Naive thymus-derived CD4-positive, alpha-beta T cell (primary cell): Measurements from ENCODE around the gene TBC1D5. TPM values are rescaled to one million over a fixed set of nuclear protein-coding genes. Genes with fewer than 3 reads are reported as not detected.

Source experiments
- ATAC-seq: fragments of 150-1000 bp; cut with Tn5 transposase; 2 replicates; pipeline ENCODE4 v1.10.0; 2021; ENCODE audit warnings: mild to moderate bottlenecking, moderate library complexity
- CTCF ChIA-PET: fragments of 350-600 bp; sonication (Branson Sonifier 250); formaldehyde crosslinking; loops from one replicate; lab custom pipeline; 2021; ENCODE audit warnings: antibody characterized with exemption; lab: Charles Lee
- POLR2A ChIA-PET: fragments of 350-600 bp; sonication (Branson Sonifier 250); formaldehyde crosslinking; loops from one replicate; lab custom pipeline; 2021; ENCODE audit warnings: antibody characterized with exemption, inconsistent platforms; lab: Charles Lee
- DNase-seq, 9 donors: peaks; one replicate each; pipeline versions ENCODE4 v3.0.0 to v3.0.0-alpha.2; 2020 to 2022; ENCODE audit warnings: mixed read lengths in 1 of 9
- H3K27ac ChIP-seq: one replicate; pipeline ENCODE4 v1.7.0; 2013; ENCODE audit warnings: mild to moderate bottlenecking, low read depth, low read length, moderate library complexity
- H3K27me3 ChIP-seq, 2 donors: one replicate each; pipeline ENCODE4 v1.7.0; 2013; ENCODE audit warnings: low read length in 2 of 2, mild to moderate bottlenecking in 2 of 2, moderate library complexity in 2 of 2; ENCODE audit not compliant: control insufficient read depth in 2 of 2, insufficient read depth in 2 of 2
- H3K36me3 ChIP-seq, 3 experiments: 1 replicate in 2 of 3; 2 replicates in 1 of 3; pipeline ENCODE4 v1.7.0; 2013; ENCODE audit warnings: low read length in 3 of 3, mild to moderate bottlenecking in 3 of 3, moderate library complexity in 1 of 3; ENCODE audit not compliant: insufficient read depth in 3 of 3, control insufficient read depth in 2 of 3
- H3K4me1 ChIP-seq, 2 donors: one replicate each; pipeline ENCODE4 v1.7.0; 2013; ENCODE audit warnings: low read length in 2 of 2, mild to moderate bottlenecking in 2 of 2, moderate library complexity in 1 of 2; ENCODE audit not compliant: control insufficient read depth in 2 of 2, insufficient read depth in 2 of 2
- H3K4me3 ChIP-seq: 2 replicates; pipeline ENCODE4 v1.7.0; 2013; ENCODE audit warnings: mild to moderate bottlenecking, low read length
- H3K9me3 ChIP-seq, 3 experiments: 1 replicate in 2 of 3; 2 replicates in 1 of 3; pipeline ENCODE4 v1.7.0; 2013; ENCODE audit warnings: low read length in 3 of 3; ENCODE audit not compliant: control insufficient read depth in 2 of 3
- H3K27ac Mint-ChIP-seq, 9 donors: one replicate each; pipeline ENCODE4 v1.8.0; 2020 to 2022; ENCODE audit warnings: mixed read lengths in 9 of 9, mild to moderate bottlenecking in 8 of 9, moderate library complexity in 5 of 9, inconsistent platforms in 2 of 9
- H3K27me3 Mint-ChIP-seq, 5 donors: one replicate each; pipeline ENCODE4 v1.8.0; 2021 to 2022; ENCODE audit warnings: mixed read lengths in 5 of 5, mild to moderate bottlenecking in 1 of 5
- H3K36me3 Mint-ChIP-seq, 5 donors: one replicate each; pipeline ENCODE4 v1.8.0; 2020 to 2022; ENCODE audit warnings: mixed read lengths in 5 of 5, mild to moderate bottlenecking in 3 of 5, inconsistent platforms in 1 of 5
- H3K4me1 Mint-ChIP-seq, 7 donors: one replicate each; pipeline ENCODE4 v1.8.0; 2020 to 2022; ENCODE audit warnings: mixed read lengths in 7 of 7, mild to moderate bottlenecking in 3 of 7, inconsistent platforms in 1 of 7
- H3K4me3 Mint-ChIP-seq, 10 donors: one replicate each; pipeline ENCODE4 v1.8.0; 2020 to 2022; ENCODE audit warnings: mild to moderate bottlenecking in 10 of 10, mixed read lengths in 10 of 10, moderate library complexity in 6 of 10, inconsistent platforms in 2 of 10
- H3K9me3 Mint-ChIP-seq, 11 donors: one replicate each; pipeline ENCODE4 v1.8.0; 2020 to 2022; ENCODE audit warnings: mixed read lengths in 11 of 11, mild to moderate bottlenecking in 4 of 11, inconsistent platforms in 1 of 11, moderate library complexity in 1 of 11
- intact Hi-C, 2 donors: fragments of 100-400 bp; cut with micrococcal nuclease; formaldehyde crosslinking; loops; one replicate each; pipeline ENCODE4 v1.15.1; 2023
- polyA plus RNA-seq, 2 donors: library from polyadenylated mRNA; unstranded; fragments of 300-500 nt; fragmentation: Illumina TruSeq; gene quantifications; one replicate each; pipeline ENCODE4 v1.2.3, GENCODE V29; 2021
- total RNA-seq, 6 experiments: library from RNA in 5 of 6; stranded (reverse) in 5 of 6; gene quantifications; 1 replicate in 5 of 6; 2 replicates in 1 of 6; pipeline ENCODE4 v1.2.3 and lab custom pipeline; 2021 to 2026

The TBC1D5 gene
- total and polyA plus RNA-seq, 7 experiments from 2014 or later, result 30.5 to 54.0 (median 37.4) TPM

- H3K4me1 ChIP-seq, result peaks cover 18 to 33% of the 10 kb centered on the region in 2 donors
- Mint-ChIP-seq H3K4me1 (peaks cover 15 to 59% (median 28%) of the 10 kb centered on the region in 7 donors), H3K27ac (peak overlapping the region in 6 of 9 donors; percentile 51 to 90 (median 63)), H3K9me3 (peaks cover 0 to 19% (median 6%) of the 10 kb centered on the region in 11 donors), H3K27me3 (peaks cover 0 to 4% (median 0%) of the 10 kb centered on the region in 5 donors), H3K4me3 (peak overlapping the region in 3 of 10 donors; percentile 8 to 72 (median 12)), H3K36me3 (peaks cover 13 to 63% (median 36%) of the 10 kb centered on the region in 5 donors)
- ChIA-PET CTCF (interaction anchor here (1.0 kb wide), 1 partner anchor 32 kb away, joined by 4 read pairs; no protein-coding TSS in a partner anchor), POLR2A (no interaction called here)
- H3K36me3 ChIP-seq, result peaks cover 0 to 5% (median 0%) of the 10 kb centered on the region in 3 experiments
- peaks cover 0 to 6% (median 0%) of the 10 kb centered on the region in 3 experiments for H3K9me3 ChIP-seq
- ATAC-seq (no peak), DNase-seq (no peak)
- intact Hi-C loops, result loop anchor here (5.0 kb wide), 6 partner anchors 266 to 1616 kb away; partner anchors contain the start of genes RFTN1 (in 1 of the 2) and TBC1D5 (in 1 of the 2)
- no peaks in the 10 kb centered on the region for H3K27me3 ChIP-seq
- no peak overlapping the region for H3K27ac ChIP-seq
- no peak overlapping the region for H3K4me3 ChIP-seq
Measured at GRCh38 chr3:17153209-17153608, 589.2 kb downstream of the TBC1D5 start.

DNA sequence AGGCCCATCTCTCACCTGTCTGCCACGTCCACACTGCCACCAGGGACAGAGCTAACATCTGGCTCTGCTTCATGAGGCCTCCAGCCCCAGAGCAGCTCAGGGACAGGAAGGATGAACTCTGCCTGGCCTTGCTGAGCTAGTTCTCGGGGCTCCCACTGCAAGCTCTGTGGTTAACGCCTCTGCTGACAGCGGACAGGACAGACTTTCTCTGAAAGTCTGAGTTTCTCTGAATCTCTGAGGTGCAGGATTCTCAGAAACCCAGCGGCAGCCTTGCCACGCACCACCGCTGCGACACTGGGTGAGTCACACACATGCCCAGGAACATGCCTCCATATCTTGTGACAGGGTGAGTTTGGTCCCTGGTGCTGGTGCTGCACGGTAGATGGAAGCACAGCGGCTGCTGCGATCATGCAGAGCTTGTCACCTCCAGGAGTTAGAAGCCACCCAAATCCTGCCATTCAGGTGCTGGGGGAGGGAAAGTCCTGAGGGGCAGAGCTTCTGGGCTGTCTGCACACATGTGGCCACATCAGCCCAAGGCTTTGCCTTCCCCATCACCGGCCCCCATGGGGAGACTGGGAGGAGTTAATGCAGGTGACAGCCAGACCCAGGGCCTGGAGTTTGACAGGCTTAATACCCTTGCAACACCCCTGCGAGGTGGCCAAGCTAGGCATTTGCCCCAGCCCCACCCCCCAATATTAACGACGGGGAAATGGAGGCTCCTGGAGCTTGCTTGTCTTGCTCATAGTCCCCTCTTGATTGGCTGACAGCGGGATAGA, 590.6 kb downstream of the TBC1D5 start:
- Mint-ChIP-seq H3K4me1 (peaks cover 15 to 65% (median 28%) of the 10 kb centered on the region in 7 donors), H3K36me3 (peaks cover 9 to 67% (median 31%) of the 10 kb centered on the region in 5 donors), H3K4me3 (peak overlapping the region; percentile 38 to 86 (median 65)), H3K27me3 (peaks cover 0 to 4% (median 0%) of the 10 kb centered on the region in 5 donors), H3K9me3 (peaks cover 0 to 19% (median 6%) of the 10 kb centered on the region in 11 donors), H3K27ac (peak overlapping the region; percentile 41 to 95 (median 88))
- H3K27ac ChIP-seq, result peak overlapping the region; percentile 45
- intact Hi-C loops, result loop anchor here (1.0 to 5.0 kb wide), 14 partner anchors 31 to 1614 kb away; partner anchors contain the start of genes DPH3 (in 1 of the 2), OXNAD1 (in 1 of the 2), RFTN1 (in 1 of the 2) and TBC1D5 (in 1 of the 2)
- peak; percentile 27 to 81 (median 46) for DNase-seq
- ChIA-PET POLR2A (no interaction called here), CTCF (interaction anchor here (0.6 to 1.0 kb wide), 2 partner anchors 34 to 355 kb away, joined by 3 to 4 read pairs; no protein-coding TSS in a partner anchor)
- peaks cover 0 to 5% (median 0%) of the 10 kb centered on the region in 3 experiments for H3K36me3 ChIP-seq
- no peaks in the 10 kb centered on the region for H3K27me3 ChIP-seq
- peak overlapping the region; percentile 38 for H3K4me3 ChIP-seq
- ATAC-seq, result peak; percentile 87
- peaks cover 0 to 6% (median 0%) of the 10 kb centered on the region in 3 experiments for H3K9me3 ChIP-seq
- H3K4me1 ChIP-seq, result peaks cover 18 to 33% of the 10 kb centered on the region in 2 donors

DNA sequence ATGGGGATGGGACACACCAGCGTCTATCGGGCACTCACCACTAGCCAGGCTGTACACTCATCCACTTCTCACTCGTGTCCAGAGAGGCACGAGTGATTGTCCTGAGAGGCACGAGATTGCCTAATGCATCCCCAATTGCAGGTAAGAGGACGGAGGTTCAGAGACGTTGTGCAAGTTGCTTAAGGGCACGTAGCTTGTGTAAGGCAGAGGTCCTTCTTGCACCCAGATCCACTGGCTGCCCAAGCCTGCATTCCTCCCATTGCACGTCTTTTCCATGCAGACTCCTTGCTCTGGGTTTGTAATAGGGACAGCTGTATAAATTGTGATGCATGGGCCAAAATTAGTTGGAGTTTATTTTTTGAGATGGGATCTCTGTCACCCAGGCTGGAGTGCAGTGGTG, 593.4 kb downstream of the TBC1D5 start:
- Histone ChIP-seq H3K36me3 (no peaks in the 10 kb centered on the region), H3K4me1 (peaks cover 18 to 30% of the 10 kb centered on the region in 2 donors), H3K9me3 (peaks cover 0 to 6% (median 0%) of the 10 kb centered on the region in 3 experiments), H3K27me3 (no peaks in the 10 kb centered on the region), H3K27ac (no peak overlapping the region), H3K4me3 (no peak overlapping the region)
- H3K27ac Mint-ChIP-seq, result no peak overlapping the region
- ATAC-seq (no peak), DNase-seq (no peak)
- intact Hi-C loops, result no loop called here
- no peak overlapping the region for H3K4me3 Mint-ChIP-seq
- peaks cover 0 to 4% (median 0%) of the 10 kb centered on the region in 5 donors for H3K27me3 Mint-ChIP-seq
- H3K4me1 Mint-ChIP-seq, result peaks cover 15 to 81% (median 28%) of the 10 kb centered on the region in 7 donors
- peaks cover 0 to 24% (median 5%) of the 10 kb centered on the region in 11 donors for H3K9me3 Mint-ChIP-seq
- CTCF ChIA-PET, result no interaction called here
- peaks cover 7 to 65% (median 14%) of the 10 kb centered on the region in 5 donors for H3K36me3 Mint-ChIP-seq
- POLR2A ChIA-PET, result no interaction called here

DNA sequence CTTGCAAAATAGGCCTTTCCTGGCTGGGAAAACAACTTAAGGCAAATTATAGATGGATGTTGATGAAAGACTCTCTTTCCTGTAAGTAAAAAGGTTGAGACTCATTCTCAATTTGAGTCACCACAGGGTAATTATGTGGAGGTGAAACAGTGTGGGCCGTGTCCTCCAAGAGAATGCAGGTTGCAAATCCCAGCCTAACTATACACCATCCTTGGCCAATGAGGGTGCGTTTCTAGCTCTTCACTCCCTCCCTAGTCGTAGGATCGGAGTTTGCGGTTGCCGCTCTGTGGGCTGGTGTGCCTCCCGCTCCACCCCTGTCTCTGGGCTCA, 597.8 kb downstream of the TBC1D5 start:
- peaks cover 0 to 8% (median 0%) of the 10 kb centered on the region in 11 donors for H3K9me3 Mint-ChIP-seq
- Histone ChIP-seq H3K4me3 (no peak overlapping the region), H3K27me3 (no peaks in the 10 kb centered on the region), H3K27ac (no peak overlapping the region), H3K36me3 (no peaks in the 10 kb centered on the region), H3K4me1 (no peaks in the 10 kb centered on the region), H3K9me3 (no peaks in the 10 kb centered on the region)
- ATAC-seq, result no peak
- H3K27me3 Mint-ChIP-seq, result peaks cover 0 to 4% (median 0%) of the 10 kb centered on the region in 5 donors
- intact Hi-C loops, result no loop called here
- ChIA-PET CTCF (no interaction called here), POLR2A (no interaction called here)
- H3K27ac Mint-ChIP-seq, result peak overlapping the region in 2 of 9 donors; percentile 71
- no peak for DNase-seq
- peaks cover 0 to 38% (median 0%) of the 10 kb centered on the region in 5 donors for H3K36me3 Mint-ChIP-seq
- peaks cover 0 to 44% (median 0%) of the 10 kb centered on the region in 7 donors for H3K4me1 Mint-ChIP-seq
- H3K4me3 Mint-ChIP-seq, result peak overlapping the region in 1 of 10 donors; percentile 28

GRCh38 chr3:17143893-17144664, 598.4 kb downstream of the TBC1D5 start:
- ATAC-seq, result no peak
- no peak for DNase-seq
- Histone ChIP-seq H3K27ac (no peak overlapping the region), H3K36me3 (no peaks in the 10 kb centered on the region), H3K4me3 (no peak overlapping the region), H3K27me3 (no peaks in the 10 kb centered on the region), H3K4me1 (no peaks in the 10 kb centered on the region), H3K9me3 (no peaks in the 10 kb centered on the region)
- Mint-ChIP-seq H3K4me1 (peaks cover 0 to 40% (median 0%) of the 10 kb centered on the region in 7 donors), H3K9me3 (peaks cover 0 to 8% (median 0%) of the 10 kb centered on the region in 11 donors), H3K36me3 (peaks cover 0 to 36% (median 0%) of the 10 kb centered on the region in 5 donors), H3K27me3 (peaks cover 0 to 4% (median 0%) of the 10 kb centered on the region in 5 donors), H3K4me3 (peak overlapping the region in 1 of 10 donors; percentile 28), H3K27ac (peak overlapping the region in 1 of 9 donors; percentile 71)
- ChIA-PET POLR2A (no interaction called here), CTCF (no interaction called here)
- intact Hi-C loops, result no loop called here

DNA sequence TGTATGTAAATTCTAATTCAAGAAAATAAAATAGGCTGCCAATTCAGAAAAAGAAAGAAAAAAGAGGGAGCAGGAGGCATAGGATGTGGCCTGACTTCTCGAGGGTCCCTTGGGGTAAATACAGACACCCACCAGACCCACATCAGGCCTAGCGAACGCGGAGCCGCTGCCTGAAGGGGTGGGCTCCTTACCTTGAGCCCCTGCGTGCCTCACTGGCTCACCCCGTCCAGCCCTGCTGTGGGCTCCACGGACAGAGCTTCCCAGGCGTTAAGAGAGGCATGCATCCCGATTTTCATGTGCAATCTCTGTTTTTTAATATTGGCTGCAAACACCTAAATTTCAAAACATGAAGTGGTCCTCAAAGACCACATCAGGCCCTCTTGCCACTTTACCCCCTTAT, 599.9 kb downstream of the TBC1D5 start:
- no peaks in the 10 kb centered on the region for H3K36me3 ChIP-seq
- H3K36me3 Mint-ChIP-seq, result peaks cover 0 to 27% (median 0%) of the 10 kb centered on the region in 5 donors
- H3K9me3 ChIP-seq, result no peaks in the 10 kb centered on the region
- peaks cover 0 to 8% (median 0%) of the 10 kb centered on the region in 11 donors for H3K9me3 Mint-ChIP-seq
- peaks cover 0 to 4% (median 0%) of the 10 kb centered on the region in 5 donors for H3K27me3 Mint-ChIP-seq
- no peak for ATAC-seq
- H3K4me1 ChIP-seq, result no peaks in the 10 kb centered on the region
- intact Hi-C loops, result no loop called here
- ChIA-PET POLR2A (no interaction called here), CTCF (no interaction called here)
- no peak for DNase-seq
- no peak overlapping the region for H3K27ac ChIP-seq
- no peak overlapping the region for H3K4me3 ChIP-seq
- no peak overlapping the region for H3K4me3 Mint-ChIP-seq
- peaks cover 0 to 29% (median 0%) of the 10 kb centered on the region in 7 donors for H3K4me1 Mint-ChIP-seq
- peak overlapping the region in 1 of 9 donors; percentile 33 for H3K27ac Mint-ChIP-seq
- H3K27me3 ChIP-seq, result no peaks in the 10 kb centered on the region
